SK-N-SH (cell line): ENCODE measurements around the gene F7. TPM values are rescaled to one million over a fixed set of nuclear protein-coding genes. Genes with fewer than 3 reads are reported as not detected.

Experiments used
- CTCF ChIA-PET: fragments of 300-600, 350-600 bp; formaldehyde crosslinking; extraction: SDS; loops from one replicate; lab custom pipeline; 2021; lab: Yijun Ruan, JAX
- POLR2A ChIA-PET: fragments of 350-600 bp; sonication (Branson Sonifier 250); formaldehyde crosslinking; extraction: SDS; loops from one replicate; lab custom pipeline; 2020; ENCODE audit warnings: antibody characterized with exemption, inconsistent platforms; lab: Yijun Ruan, JAX
- DNase-seq: peaks from one replicate; pipeline ENCODE4 v3.0.0; 2012
- H2AFZ ChIP-seq: fragments of 200-600 bp; sonication (generic); 2 replicates; pipeline ENCODE4 v1.8.1; 2016; ENCODE audit warnings: antibody characterized with exemption, mild to moderate bottlenecking, low read depth
- H3F3A ChIP-seq: fragments of 200-600 bp; sonication (generic); replicated peaks from 2 replicates; pipeline ENCODE3; 2016; ENCODE audit warnings: antibody characterized with exemption, mild to moderate bottlenecking; ENCODE audit not compliant: insufficient read depth
- H3K27ac ChIP-seq, 2 experiments: fragments of 200-500 bp in 1 of 2; fragments of 200-600 bp in 1 of 2; sonication (Bioruptor generic) in 1 of 2; sonication (generic), shearing (Covaris generic) in 1 of 2; 2 replicates each; pipeline versions ENCODE4 v1.5.1 to v1.6.1; 2014 to 2016; ENCODE audit warnings: low read depth in 2 of 2, inconsistent platforms in 1 of 2, low read length in 1 of 2, mild to moderate bottlenecking in 1 of 2, mixed read lengths in 1 of 2
- H3K27me3 ChIP-seq: fragments of 200-600 bp; sonication (generic), shearing (Covaris generic); 2 replicates; pipeline ENCODE4 v1.6.1; 2016; ENCODE audit warnings: mixed run types; ENCODE audit not compliant: insufficient read depth
- H3K36me3 ChIP-seq, 2 experiments: fragments of 200-500 bp in 1 of 2; fragments of 200-600 bp in 1 of 2; sonication (Bioruptor generic) in 1 of 2; sonication (generic) in 1 of 2; replicated peaks in 1 of 2; 2 replicates each; pipeline versions ENCODE3 to v1.5.1; 2014 to 2016; ENCODE audit warnings: low read length in 1 of 2, mild to moderate bottlenecking in 1 of 2; ENCODE audit not compliant: insufficient read depth in 2 of 2, control insufficient read depth in 1 of 2
- H3K4me1 ChIP-seq, 2 experiments: fragments of 200-500 bp in 1 of 2; fragments of 200-600 bp in 1 of 2; sonication (Bioruptor generic) in 1 of 2; sonication (generic), shearing (Covaris generic) in 1 of 2; 2 replicates each; pipeline versions ENCODE4 v1.5.1 to v1.6.1; 2014 to 2016; ENCODE audit warnings: low read depth in 1 of 2, low read length in 1 of 2, mixed run types in 1 of 2; ENCODE audit not compliant: insufficient read depth in 2 of 2, control insufficient read depth in 1 of 2
- H3K4me2 ChIP-seq: fragments of 200-600 bp; sonication (generic), shearing (Covaris generic); 2 replicates; pipeline ENCODE4 v1.6.1; 2017; ENCODE audit warnings: mixed run types
- H3K4me3 ChIP-seq, 2 experiments: fragments of 200-500 bp in 1 of 2; fragments of 200-600 bp in 1 of 2; sonication (Bioruptor generic) in 1 of 2; sonication (generic), shearing (Covaris generic) in 1 of 2; 2 replicates each; pipeline versions ENCODE4 v1.5.1 to v1.8.1; 2014 to 2016; ENCODE audit warnings: low read depth in 2 of 2, inconsistent platforms in 1 of 2, low read length in 1 of 2, mild to moderate bottlenecking in 1 of 2, mixed read lengths in 1 of 2, moderate library complexity in 1 of 2
- H3K79me2 ChIP-seq: fragments of 200-600 bp; sonication (generic); 2 replicates; pipeline ENCODE4 v1.8.1; 2017; ENCODE audit warnings: mild to moderate bottlenecking; ENCODE audit not compliant: insufficient read depth
- H3K9ac ChIP-seq: fragments of 200-600 bp; sonication (generic); 2 replicates; pipeline ENCODE4 v1.6.1; 2017; ENCODE audit warnings: mixed run types
- H3K9me2 ChIP-seq: fragments of 200-600 bp; sonication (generic); 2 replicates; pipeline ENCODE4 v1.6.1; 2017; ENCODE audit warnings: mixed run types
- H3K9me3 ChIP-seq: fragments of 200-600 bp; sonication (generic); 2 replicates; pipeline ENCODE4 v1.6.1; 2017; ENCODE audit warnings: mixed run types, mild to moderate bottlenecking, moderate library complexity
- H4K20me1 ChIP-seq: fragments of 200-600 bp; sonication (generic); 2 replicates; pipeline ENCODE4 v1.6.1; 2017; ENCODE audit warnings: mild to moderate bottlenecking, mixed run types; ENCODE audit not compliant: insufficient read depth
- CHD2 ChIP-seq: fragments of 150-350 bp; IDR thresholded peaks from 2 replicates; pipeline ENCODE4 v1.6.1; 2018; ENCODE audit warnings: low read length; ENCODE audit not compliant: partially characterized antibody
- CTCF ChIP-seq: fragments of 200-600 bp; sonication (generic); IDR thresholded peaks from 2 replicates; pipeline ENCODE4 v1.6.1; 2017; ENCODE audit warnings: antibody characterized with exemption, mild to moderate bottlenecking, moderate library complexity
- EZH2phosphoT487 ChIP-seq: fragments of 200-600 bp; sonication (generic); IDR thresholded peaks from 2 replicates; pipeline ENCODE4 v1.6.1; 2017; ENCODE audit warnings: low read depth, mixed run types, mild to moderate bottlenecking, antibody characterized with exemption, moderate library complexity, borderline replicate concordance
- FOSL2 ChIP-seq: IDR thresholded peaks from 2 replicates; pipeline ENCODE4 v1.4.0; 2012; ENCODE audit warnings: low read depth, mild to moderate bottlenecking, moderate library complexity, borderline replicate concordance
- FOXJ3 ChIP-seq: sonication (generic); formaldehyde crosslinking; IDR thresholded peaks from 2 replicates; pipeline ENCODE4 v1.5.1; 2020; ENCODE audit warnings: mild to moderate bottlenecking, missing genetic modification reagents
- NRF1 ChIP-seq: IDR thresholded peaks from 2 replicates; pipeline ENCODE4 v1.6.1; 2012; ENCODE audit warnings: low read depth, mild to moderate bottlenecking, low read length
- PBX3 ChIP-seq: IDR thresholded peaks from 2 replicates; pipeline ENCODE4; 2012
- REST ChIP-seq: IDR thresholded peaks from 2 replicates; pipeline ENCODE4 v1.6.1; 2012; ENCODE audit warnings: mild to moderate bottlenecking, low read depth, low read length, moderate library complexity
- TEAD4 ChIP-seq: IDR thresholded peaks from 2 replicates; pipeline ENCODE4 v1.4.0; 2012; ENCODE audit warnings: mild to moderate bottlenecking, borderline replicate concordance; ENCODE audit not compliant: insufficient read depth
- USF1 ChIP-seq: IDR thresholded peaks from 2 replicates; pipeline ENCODE4 v1.4.0; 2012; ENCODE audit warnings: low read depth, borderline replicate concordance
- WGBS: methylation state at CpG from one replicate; pipeline ENCODE4 v1.1.6; 2017; ENCODE audit warnings: low lambda C conversion rate; 5-methylcytosine and 5-hydroxymethylcytosine counted together
- polyA plus RNA-seq, 3 experiments: library from polyadenylated mRNA; depleted of rRNA; stranded (reverse); fragments of >200 nt; gene quantifications; 2 replicates each; pipeline ENCODE4 v1.2.3, GENCODE V29; 2012

The F7 gene
- polyA plus RNA-seq, 1 of the 3 experiments (the other 2 are of a cell fraction) = not detected

- no peaks in the 10 kb centered on the region for H3K27me3 ChIP-seq
- TF ChIP-seq REST (no peak), FOSL2 (no peak), CHD2 (no peak), USF1 (no peak), NRF1 (no peak), CTCF (no peak), TEAD4 (no peak), PBX3 (no peak), EZH2phosphoT487 (no peak), FOXJ3 (CRISPR knock-in tag) (no peak)
- DNase-seq = no peak
- no peak overlapping the region for H2AFZ ChIP-seq
- no peaks in the 10 kb centered on the region for H4K20me1 ChIP-seq
- no peak overlapping the region for H3K9ac ChIP-seq
- H3K9me2 ChIP-seq = no peaks in the 10 kb centered on the region
- H3K27ac ChIP-seq = no peak overlapping the region
- no peak overlapping the region for H3K4me2 ChIP-seq
- peaks cover 0 to 21% of the 10 kb centered on the region in 2 experiments; a peak in 1 of 4 replicates for H3K4me1 ChIP-seq
- H3K79me2 ChIP-seq = no peaks in the 10 kb centered on the region
- H3K36me3 ChIP-seq = no peaks in the 10 kb centered on the region
- ChIA-PET CTCF (no interaction called here), POLR2A (no interaction called here)
- H3K9me3 ChIP-seq = no peaks in the 10 kb centered on the region
- H3K4me3 ChIP-seq = no peak overlapping the region
- H3F3A ChIP-seq = no peaks in the 10 kb centered on the region
- 65% methylated on average over 15 of the region's 18 CpGs for WGBS
These were observed 20.9 kb downstream of the F7 start for GRCh38 chr13:113126265-113127150.
